Stimulated activated naive CD8-positive, alpha-beta T cell treated with anti-CD3 and anti-CD28 coated beads, Interleukin-15, amount 100 ng/mL, for 72 hours (primary cell): ENCODE data around the gene AZU1.
A peak's percentile ranks its signal among the peaks of the same experiment; 100 is the strongest.
"Not testable (repeated sequence)": the region's sequence is repeated elsewhere in the genome, so short reads cannot be mapped to it uniquely, and the experiment has no call there.

ENCODE experiments used
- ATAC-seq: fragments of 150-1000 bp; cut with Tn5 transposase; 2 replicates; pipeline ENCODE4 v1.10.0; 2021; ENCODE audit warnings: mild to moderate bottlenecking, moderate library complexity
- DNase-seq, 2 donors: peaks; one replicate each; pipeline ENCODE4 v3.0.0; 2021 to 2022
- H3K27ac Mint-ChIP-seq, 2 donors: one replicate each; pipeline ENCODE4 v1.8.0; 2022; ENCODE audit warnings: mild to moderate bottlenecking in 2 of 2, mixed read lengths in 2 of 2, moderate library complexity in 2 of 2
- H3K27me3 Mint-ChIP-seq: one replicate; pipeline ENCODE4 v1.8.0; 2022; ENCODE audit warnings: mixed read lengths
- H3K4me1 Mint-ChIP-seq: one replicate; pipeline ENCODE4 v1.8.0; 2022; ENCODE audit warnings: mild to moderate bottlenecking, mixed read lengths
- H3K4me3 Mint-ChIP-seq, 2 donors: one replicate each; pipeline ENCODE4 v1.8.0; 2022; ENCODE audit warnings: mild to moderate bottlenecking in 2 of 2, mixed read lengths in 2 of 2, moderate library complexity in 1 of 2
- H3K9me3 Mint-ChIP-seq, 2 donors: one replicate each; pipeline ENCODE4 v1.8.0; 2022; ENCODE audit warnings: mixed read lengths in 2 of 2

Gene AZU1

DNA sequence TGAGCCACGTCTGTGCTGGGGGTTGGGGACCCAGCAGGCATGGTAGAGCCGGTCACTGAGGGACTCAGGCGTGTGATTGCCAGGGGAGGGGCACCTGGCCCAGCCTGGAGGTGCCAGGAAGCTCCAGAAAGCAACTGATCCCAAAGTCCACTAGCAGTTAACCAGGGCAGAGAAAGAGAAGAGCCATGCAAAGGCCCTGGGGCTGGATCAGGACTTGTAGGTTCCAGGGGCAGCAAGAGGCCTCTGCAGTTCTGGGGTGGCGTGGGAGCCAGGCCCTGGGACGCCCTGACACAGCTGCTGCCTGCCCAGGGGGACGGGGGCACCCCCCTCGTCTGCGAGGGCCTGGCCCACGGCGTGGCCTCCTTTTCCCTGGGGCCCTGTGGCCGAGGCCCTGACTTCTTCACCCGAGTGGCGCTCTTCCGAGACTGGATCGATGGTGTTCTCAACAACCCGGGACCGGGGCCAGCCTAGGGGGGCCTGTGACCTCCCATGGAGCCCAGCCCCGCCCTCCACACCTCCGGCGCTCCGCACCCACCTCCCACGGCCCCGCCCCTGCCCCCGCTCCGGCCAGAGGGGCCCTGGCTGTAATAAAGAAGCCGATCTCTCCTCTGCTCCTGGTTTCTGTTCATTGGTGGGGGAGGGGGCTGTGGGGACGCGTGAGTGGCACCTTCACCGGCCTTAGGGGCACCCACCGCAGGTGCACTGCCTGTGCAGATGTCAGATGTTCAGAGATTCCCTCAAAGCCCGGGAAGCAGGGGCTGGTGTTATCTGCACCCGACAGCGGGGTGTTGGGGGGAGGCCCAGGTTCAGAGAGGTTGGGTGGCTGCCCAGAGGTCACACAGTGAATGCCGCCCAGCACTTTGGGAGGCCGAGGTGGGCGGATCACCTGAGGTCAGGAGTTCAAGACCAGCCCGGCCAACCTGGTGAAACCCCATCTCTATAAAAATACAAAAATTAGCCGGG, 4.1 kb downstream of the AZU1 start:
- H3K27ac Mint-ChIP-seq: no peak overlapping the region
- no peaks in the 10 kb centered on the region for H3K9me3 Mint-ChIP-seq
- DNase-seq (no peak), ATAC-seq (no peak)
- H3K4me1 Mint-ChIP-seq: no peaks in the 10 kb centered on the region
- no peak overlapping the region for H3K4me3 Mint-ChIP-seq
- H3K27me3 Mint-ChIP-seq: peaks cover 39% of the 10 kb centered on the region

DNA sequence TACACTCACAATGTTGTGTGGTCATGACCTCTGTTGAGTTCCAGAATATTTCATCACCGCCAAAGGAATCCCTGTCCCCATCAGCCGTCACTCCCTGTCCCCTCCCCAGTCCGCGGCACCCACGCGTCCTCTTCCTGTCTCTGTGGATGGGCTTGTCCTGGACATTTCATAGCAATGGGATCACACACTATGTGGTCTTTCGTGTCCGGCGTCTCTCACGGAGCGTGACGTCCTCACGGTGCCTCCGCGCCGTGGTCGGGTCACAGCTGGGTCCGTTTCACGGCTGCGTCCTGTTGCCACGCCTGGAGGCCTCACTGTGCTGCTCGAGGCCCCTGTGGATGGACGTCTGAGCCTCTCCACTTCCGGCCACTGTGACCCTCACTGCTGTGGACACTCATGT, 6.6 kb downstream of the AZU1 start:
- peaks cover 38% of the 10 kb centered on the region for H3K27me3 Mint-ChIP-seq
- no peak overlapping the region for H3K27ac Mint-ChIP-seq
- no peak overlapping the region for H3K4me3 Mint-ChIP-seq
- ATAC-seq (no peak), DNase-seq (no peak)
- H3K9me3 Mint-ChIP-seq: no peaks in the 10 kb centered on the region
- H3K4me1 Mint-ChIP-seq: no peaks in the 10 kb centered on the region

DNA sequence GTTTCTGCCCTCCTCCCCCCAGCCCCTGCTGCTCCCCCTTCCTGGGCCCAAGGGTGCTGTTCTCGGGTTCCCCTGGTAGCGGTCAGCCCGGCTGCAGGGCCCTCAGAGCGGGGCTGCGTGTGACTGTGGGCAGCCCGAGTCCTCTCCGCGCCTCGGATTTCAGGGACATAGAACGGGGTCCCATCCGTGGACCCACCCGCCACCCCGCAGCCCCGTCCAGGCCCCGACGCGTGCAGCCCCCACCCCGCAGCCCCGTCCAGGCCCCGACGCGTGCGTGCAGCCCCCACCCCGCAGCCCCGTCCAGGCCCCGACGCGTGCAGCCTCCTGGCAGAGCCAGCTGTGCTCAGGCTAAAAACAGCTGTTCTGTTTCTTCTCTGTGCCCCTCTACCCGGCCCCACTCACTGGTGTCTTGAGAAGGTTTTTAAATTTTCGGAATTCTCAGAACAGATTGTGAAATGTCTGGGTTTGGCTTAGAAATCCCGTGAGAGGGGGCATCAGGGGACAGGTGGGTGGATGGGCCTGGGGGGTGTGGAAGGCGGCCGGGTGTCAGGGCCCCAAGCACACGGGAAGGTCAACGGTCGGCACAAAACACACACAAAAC, 7.7 kb downstream of the AZU1 start:
- peak; percentile 100 for ATAC-seq
- no peaks in the 10 kb centered on the region for H3K4me1 Mint-ChIP-seq
- H3K4me3 Mint-ChIP-seq: no peak overlapping the region
- H3K9me3 Mint-ChIP-seq: no peaks in the 10 kb centered on the region
- no peak overlapping the region for H3K27ac Mint-ChIP-seq
- DNase-seq: no peak
- H3K27me3 Mint-ChIP-seq: peaks cover 38% of the 10 kb centered on the region

DNA sequence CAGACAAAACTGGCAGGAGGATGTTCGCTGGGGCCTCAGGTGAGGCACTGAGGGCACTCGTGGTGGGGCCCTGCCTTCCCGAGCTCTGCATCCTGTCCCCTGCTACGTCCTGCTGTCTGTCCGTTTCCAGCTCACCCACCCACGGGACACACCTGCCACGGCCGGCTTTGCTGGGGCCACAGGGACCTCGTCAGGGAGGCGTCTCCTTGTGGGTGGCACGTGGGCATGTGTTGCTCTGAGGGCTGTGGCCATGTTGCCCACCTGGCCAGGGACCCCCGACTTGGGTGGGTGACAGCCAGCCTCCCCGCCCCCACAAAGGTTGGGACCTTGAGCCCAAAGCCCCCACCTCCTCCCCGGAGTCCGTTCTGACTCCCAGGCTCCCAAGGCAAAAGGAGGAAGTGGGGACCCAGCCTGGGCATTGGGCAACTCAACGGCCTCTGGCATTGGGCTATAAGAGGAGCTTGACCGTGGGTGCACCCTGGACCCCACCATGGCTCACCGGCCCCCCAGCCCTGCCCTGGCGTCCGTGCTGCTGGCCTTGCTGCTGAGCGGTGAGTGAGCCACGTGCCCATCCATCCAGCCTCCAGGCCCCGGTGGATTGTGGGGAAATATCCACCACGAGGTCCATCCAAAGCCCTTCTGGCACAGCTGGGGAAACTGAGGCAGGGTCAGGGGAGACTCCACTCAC, 13.0 kb downstream of the AZU1 start, which contains the start of gene PRTN3:
Gene PRTN3 (plus strand): TSS at position 481 of the 688 bp plus-strand sequence. CDS start 10 bp downstream, at position 491.
- no peak within 1 kb of the TSS for H3K27ac Mint-ChIP-seq
- peaks cover 10% of the 10 kb centered on the region for H3K4me1 Mint-ChIP-seq
- H3K9me3 Mint-ChIP-seq: no peaks in the 10 kb centered on the region
- peaks cover 49% of the 10 kb centered on the region for H3K27me3 Mint-ChIP-seq
- H3K4me3 Mint-ChIP-seq: no peak within 1 kb of the TSS
- ATAC-seq: no peak
- no peak for DNase-seq

DNA sequence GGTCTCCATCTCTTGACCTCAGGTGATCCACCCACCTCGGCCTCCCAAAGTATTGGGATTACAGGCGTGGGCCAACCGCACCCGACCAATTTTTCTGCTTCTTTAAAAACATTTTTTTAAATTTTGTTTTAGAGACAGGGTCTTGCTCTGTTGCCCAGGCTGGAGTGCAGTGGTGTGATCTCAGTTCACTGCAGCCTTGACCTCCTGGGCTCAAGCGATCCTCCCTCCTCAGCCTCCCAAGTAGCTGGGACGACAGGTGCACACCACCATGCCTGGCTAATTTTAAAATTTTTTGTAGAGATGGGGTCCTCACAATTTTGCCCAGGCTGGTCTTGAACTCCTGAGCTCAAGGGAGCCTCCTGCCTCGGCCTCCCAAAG, 15.2 kb downstream of the AZU1 start:
- Mint-ChIP-seq H3K27me3 (peaks cover 53% of the 10 kb centered on the region), H3K4me1 (peaks cover 10% of the 10 kb centered on the region), H3K27ac (peak overlapping the region in 1 of 2 donors; percentile 60)
- ATAC-seq, DNase-seq, H3K9me3 Mint-ChIP-seq, H3K4me3 Mint-ChIP-seq: not testable (repeated sequence)

DNA sequence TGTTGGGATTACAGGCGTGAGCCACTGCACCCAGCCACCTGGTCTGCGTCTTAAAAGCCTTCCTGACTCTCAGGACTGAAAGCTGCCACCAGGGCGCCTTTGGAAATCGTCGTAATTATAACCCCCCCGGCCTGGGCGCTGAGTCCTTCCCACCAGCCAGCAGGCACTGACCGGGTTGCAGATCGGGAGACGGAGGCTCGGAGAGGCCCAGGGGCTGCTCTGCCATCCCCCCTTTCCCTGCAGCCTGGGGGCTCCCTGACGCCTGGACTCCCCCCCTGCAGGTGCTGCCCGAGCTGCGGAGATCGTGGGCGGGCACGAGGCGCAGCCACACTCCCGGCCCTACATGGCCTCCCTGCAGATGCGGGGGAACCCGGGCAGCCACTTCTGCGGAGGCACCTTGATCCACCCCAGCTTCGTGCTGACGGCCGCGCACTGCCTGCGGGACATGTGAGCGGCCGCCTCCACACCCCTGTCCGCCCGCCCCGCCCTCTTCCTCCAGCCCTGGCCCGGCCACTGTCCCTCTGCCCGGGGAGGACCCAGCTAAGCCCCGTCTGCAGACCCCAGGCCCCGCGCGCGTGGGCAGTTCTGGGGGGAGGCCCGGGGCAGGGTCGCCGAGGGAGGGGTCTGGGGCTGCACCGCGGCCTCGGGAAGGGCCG, 15.7 kb downstream of the AZU1 start:
- no peak for DNase-seq
- Mint-ChIP-seq H3K27ac (peak overlapping the region in 1 of 2 donors; percentile 60), H3K4me3 (no peak overlapping the region), H3K4me1 (peaks cover 10% of the 10 kb centered on the region), H3K27me3 (peaks cover 58% of the 10 kb centered on the region), H3K9me3 (no peaks in the 10 kb centered on the region)
- no peak for ATAC-seq

DNA sequence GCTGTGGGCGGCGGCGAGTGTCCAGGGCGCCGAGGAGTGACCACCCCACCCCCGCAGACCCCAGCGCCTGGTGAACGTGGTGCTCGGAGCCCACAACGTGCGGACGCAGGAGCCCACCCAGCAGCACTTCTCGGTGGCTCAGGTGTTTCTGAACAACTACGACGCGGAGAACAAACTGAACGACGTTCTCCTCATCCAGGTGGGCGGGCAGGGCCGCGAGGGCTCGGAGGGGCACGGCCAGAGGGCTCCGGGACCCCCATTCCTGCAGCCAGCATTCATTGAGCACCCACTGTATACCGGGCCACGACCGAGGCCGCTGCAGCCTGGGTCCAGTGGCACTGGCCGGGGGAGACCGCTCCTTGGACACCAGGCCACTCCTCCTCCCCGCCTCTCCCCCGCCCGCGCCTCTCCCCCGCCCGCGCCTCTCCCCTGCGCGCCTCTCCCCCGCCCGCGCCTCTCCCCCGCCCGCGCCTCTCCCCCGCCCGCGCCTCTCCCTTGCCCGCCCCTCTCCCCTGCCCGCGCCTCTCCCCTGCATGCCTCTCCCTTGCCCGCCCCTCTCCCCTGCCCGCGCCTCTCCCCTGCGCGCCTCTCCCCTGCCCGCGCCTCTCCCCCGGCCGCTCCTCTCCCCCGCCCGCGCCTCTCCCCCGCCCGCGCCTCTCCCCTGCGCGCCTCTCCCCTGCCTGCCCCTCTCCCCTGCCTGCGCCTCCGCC, 16.4 kb downstream of the AZU1 start:
- Mint-ChIP-seq H3K4me3 (peak overlapping the region; percentile 36 to 41), H3K9me3 (no peaks in the 10 kb centered on the region), H3K27ac (no peak overlapping the region), H3K4me1 (peaks cover 10% of the 10 kb centered on the region), H3K27me3 (peaks cover 64% of the 10 kb centered on the region)
- ATAC-seq: no peak
- DNase-seq: no peak

DNA sequence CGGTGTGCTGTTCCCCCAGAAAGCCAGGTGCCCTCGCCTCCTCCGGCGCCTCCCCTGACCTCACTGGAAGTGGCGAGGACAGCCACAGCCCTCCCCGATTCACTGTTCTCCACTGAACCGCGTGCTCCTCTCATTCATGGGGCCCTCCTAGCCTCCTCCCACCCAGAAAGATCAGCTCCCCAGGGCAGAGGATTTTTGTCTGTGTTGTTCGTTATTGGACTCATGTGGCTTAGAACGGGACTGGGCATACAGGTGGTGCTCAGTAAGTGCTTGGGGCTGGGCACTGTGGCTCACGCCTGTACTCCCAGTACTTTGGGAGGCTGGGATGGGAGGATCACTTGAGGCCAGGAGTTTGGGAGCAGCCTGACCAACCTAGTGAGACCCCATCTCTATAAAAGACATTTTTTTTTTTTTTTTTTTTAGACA, 16.9 kb downstream of the AZU1 start:
- DNase-seq: no peak
- peak overlapping the region in 1 of 2 donors; percentile 84 for H3K27ac Mint-ChIP-seq
- peak overlapping the region; percentile 36 to 41 for H3K4me3 Mint-ChIP-seq
- ATAC-seq: no peak
- H3K4me1 Mint-ChIP-seq: peaks cover 10% of the 10 kb centered on the region
- H3K27me3 Mint-ChIP-seq: peaks cover 70% of the 10 kb centered on the region
- H3K9me3 Mint-ChIP-seq: no peaks in the 10 kb centered on the region

DNA sequence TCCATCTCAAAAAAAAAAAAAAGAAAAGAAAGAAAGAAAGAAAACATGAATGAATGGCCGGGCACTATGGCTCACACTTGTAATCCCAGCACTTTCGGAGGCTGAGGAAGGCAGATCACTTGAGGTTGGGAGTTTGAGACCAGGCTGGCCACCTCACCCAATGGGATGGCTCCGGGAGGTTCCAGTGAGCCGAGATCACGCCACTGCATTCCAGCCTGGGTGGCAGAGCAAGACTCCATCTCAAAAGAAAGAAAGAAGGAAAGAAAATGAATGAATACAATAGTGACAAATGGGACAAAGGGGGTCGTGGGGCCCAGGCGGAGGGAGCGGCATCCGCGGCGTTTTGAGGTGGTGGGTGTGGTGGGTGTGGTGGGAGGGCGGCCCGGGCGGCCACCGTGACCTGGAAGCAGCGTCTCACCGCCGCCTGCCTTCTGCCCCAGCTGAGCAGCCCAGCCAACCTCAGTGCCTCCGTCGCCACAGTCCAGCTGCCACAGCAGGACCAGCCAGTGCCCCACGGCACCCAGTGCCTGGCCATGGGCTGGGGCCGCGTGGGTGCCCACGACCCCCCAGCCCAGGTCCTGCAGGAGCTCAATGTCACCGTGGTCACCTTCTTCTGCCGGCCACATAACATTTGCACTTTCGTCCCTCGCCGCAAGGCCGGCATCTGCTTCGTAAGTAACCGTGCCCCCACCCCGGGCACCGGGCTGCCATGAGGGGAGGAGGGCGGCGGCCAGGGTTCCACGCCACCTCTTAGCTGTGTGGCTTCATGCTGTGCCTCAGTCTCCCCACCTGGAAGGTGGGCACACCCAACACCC, 18.3 kb downstream of the AZU1 start:
- Mint-ChIP-seq H3K4me3 (no peak overlapping the region), H3K9me3 (no peaks in the 10 kb centered on the region), H3K4me1 (peaks cover 10% of the 10 kb centered on the region), H3K27me3 (peaks cover 83% of the 10 kb centered on the region), H3K27ac (no peak overlapping the region)
- ATAC-seq: no peak
- no peak for DNase-seq

DNA sequence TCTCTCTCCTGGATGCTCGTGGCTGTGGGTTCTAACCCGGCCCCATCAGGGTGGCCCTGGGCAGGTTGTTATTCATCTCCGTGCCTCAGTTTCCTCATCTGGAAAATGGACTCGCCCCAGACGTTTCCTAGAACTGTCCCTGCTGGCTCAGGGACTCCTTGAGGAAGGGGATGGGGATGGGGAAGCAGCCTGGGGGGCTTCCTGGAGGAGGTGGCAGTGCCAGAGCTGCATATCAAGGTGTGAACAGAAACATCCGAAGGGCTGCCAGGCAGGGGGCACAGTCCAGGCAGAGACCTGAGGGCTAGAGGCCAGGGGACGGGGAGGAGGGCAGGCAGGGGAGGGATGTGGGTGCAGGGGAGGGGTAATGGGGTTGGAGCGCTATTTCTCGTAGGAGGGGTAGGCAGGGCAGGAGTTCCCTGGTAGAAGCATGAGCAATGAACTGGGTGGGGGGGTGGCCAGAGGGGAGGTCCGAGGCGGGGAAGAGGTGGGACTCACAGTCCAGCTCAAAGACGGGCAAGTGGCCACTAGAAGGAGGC, 20.8 kb downstream of the AZU1 start:
- H3K9me3 Mint-ChIP-seq: no peaks in the 10 kb centered on the region
- no peak overlapping the region for H3K4me3 Mint-ChIP-seq
- H3K27ac Mint-ChIP-seq: no peak overlapping the region
- H3K4me1 Mint-ChIP-seq: peaks cover 6% of the 10 kb centered on the region
- peaks cover 89% of the 10 kb centered on the region for H3K27me3 Mint-ChIP-seq
- no peak for ATAC-seq
- no peak for DNase-seq

DNA sequence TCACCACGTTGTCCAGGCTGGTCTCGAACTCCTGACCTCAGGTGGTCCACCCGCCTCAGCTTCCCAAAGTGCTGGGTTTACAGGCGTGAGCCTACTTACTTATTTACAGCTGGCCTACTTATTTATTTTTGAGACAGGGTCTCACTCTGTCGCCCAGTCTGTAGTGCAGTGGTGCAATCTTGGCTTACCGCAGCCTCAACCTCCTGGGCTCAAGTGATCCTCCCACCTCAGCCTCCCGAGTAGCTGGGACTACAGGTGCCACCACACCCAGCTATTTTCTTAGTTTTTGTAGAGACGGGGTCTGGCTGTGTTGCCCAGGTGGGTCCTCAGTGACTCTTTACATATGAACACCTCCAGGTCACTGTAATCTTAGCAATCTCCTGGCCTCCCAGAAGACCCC, 21.6 kb downstream of the AZU1 start:
- H3K27ac Mint-ChIP-seq, DNase-seq, ATAC-seq, H3K9me3 Mint-ChIP-seq, H3K4me1 Mint-ChIP-seq, H3K4me3 Mint-ChIP-seq: not testable (repeated sequence)
- peaks cover 82% of the 10 kb centered on the region for H3K27me3 Mint-ChIP-seq

DNA sequence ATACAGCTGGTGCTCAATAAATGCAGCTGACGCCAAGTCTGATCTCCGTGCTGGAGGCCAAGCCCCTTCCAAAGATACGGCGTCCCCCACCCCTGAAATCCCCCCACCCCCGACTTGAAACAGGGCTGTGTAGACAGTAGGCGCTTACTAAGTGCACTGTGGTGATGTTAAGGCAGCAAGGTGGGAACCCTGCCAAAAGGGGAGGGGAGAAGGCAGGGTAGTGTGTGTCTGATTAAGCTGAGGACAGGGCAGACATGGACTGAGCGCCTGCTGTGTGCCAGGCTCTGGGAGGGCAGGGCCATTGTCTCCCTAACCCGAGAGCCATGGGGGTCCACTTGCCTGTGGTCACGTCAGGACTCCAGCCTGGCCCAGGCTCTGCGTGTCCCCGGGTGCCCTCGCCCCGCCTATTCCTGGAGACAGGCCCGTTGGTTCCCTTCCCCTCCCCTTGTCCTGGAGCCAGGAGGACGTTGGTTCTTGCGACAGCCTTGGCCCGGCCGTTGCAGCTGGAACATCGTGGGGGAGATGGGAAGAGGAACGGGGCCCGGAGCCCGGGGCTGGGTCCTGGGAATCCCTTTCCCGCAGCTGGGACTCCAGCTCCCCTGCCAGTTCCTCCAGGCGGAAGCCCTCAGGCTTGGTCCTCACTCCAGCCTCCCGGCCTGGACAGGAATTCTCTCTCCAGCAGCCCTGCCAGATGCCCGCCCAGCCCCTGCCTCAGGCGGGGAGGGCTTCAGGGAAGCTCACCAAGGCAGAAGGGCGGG, 22.8 kb downstream of the AZU1 start:
- DNase-seq: no peak
- Mint-ChIP-seq H3K9me3 (no peaks in the 10 kb centered on the region), H3K27me3 (peaks cover 70% of the 10 kb centered on the region), H3K4me3 (no peak overlapping the region), H3K4me1 (no peaks in the 10 kb centered on the region), H3K27ac (no peak overlapping the region)
- ATAC-seq: peak; percentile 52

DNA sequence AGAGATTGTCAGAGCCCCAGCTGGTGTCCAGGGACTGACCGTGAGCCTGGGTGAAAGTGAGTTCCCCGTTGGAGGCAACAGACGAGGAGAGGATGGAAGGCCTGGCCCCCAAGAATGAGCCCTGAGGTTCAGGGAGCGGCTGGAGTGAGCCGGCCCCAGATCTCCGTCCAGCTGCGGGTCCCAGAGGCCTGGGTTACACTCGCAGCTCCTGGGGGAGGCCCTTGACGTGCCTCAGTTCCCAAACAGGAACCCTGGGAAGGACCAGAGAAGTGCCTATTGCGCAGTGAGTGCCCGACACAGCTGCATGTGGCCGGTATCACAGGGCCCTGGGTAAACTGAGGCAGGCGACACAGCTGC, 23.3 kb downstream of the AZU1 start:
- Mint-ChIP-seq H3K9me3 (no peaks in the 10 kb centered on the region), H3K4me3 (no peak overlapping the region), H3K4me1 (no peaks in the 10 kb centered on the region), H3K27ac (no peak overlapping the region), H3K27me3 (peaks cover 68% of the 10 kb centered on the region)
- ATAC-seq (no peak), DNase-seq (no peak)
